ENCODE results near the gene IRAK2.

DNA sequence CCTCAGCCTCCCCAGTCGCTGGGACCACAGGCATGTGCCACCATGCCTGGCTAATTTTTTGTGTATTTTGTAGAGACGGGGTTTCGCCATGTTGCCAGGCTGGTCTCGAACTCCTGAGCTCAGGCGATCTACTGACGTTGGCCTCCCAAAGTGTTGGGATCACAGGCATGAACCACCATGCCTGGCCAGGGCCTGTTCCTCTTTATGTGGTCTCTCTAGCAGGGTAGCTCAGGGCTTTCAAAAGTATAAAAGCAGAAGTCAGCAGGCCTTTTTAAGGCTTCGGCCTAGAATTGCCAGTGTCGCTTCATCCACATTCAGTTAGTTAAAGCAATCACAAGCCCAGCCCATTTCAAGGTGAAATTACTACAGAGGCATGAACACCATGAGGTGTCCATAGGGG is 15.5 kb upstream of the IRAK2 start:
- TF ChIP-seq, protein P1, sequence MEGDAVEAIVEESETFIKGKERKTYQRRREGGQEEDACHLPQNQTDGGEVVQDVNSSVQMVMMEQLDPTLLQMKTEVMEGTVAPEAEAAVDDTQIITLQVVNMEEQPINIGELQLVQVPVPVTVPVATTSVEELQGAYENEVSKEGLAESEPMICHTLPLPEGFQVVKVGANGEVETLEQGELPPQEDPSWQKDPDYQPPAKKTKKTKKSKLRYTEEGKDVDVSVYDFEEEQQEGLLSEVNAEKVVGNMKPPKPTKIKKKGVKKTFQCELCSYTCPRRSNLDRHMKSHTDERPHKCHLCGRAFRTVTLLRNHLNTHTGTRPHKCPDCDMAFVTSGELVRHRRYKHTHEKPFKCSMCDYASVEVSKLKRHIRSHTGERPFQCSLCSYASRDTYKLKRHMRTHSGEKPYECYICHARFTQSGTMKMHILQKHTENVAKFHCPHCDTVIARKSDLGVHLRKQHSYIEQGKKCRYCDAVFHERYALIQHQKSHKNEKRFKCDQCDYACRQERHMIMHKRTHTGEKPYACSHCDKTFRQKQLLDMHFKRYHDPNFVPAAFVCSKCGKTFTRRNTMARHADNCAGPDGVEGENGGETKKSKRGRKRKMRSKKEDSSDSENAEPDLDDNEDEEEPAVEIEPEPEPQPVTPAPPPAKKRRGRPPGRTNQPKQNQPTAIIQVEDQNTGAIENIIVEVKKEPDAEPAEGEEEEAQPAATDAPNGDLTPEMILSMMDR (IDR thresholded peaks at IDR 0.05), result no peak
- TF ChIP-seq EP300 (IDR thresholded peaks at IDR 0.05), result no peak

Data from suprapubic skin (tissue), 3 donors.